ENCODE measurements around the gene SELENOI. TPM values are rescaled to one million over a fixed set of nuclear protein-coding genes. Genes with fewer than 3 reads are reported as not detected.

SELENOI gene
- total and polyA plus RNA-seq, 2 donors (not counting 3 experiments of a cell fraction or from before 2014, with no cell fraction given): 10.8 to 25.3 TPM

DNA sequence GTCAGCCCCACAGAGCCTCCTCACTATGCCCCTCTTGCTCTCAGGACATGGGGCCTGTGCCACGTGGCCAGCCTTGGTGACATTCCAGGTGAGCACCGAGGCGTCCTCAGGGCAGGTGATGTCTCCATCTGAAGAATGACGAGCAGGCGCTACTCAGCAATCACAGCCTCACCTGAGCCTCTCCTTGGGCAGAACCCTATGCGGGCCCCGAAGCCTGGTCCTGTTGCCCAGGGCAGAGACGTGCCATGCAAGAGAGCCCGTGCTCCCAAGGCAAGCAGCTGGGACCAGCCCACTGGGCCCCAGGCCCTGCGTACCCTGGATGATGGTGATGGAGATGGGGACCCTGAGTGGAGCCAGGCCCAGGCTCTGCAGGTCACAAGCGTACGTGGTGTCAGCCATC is 32.5 kb upstream of the SELENOI start:
- FAIRE-seq (no peak), DNase-seq (ENCODE audit: low read depth, low spot score) (no peak)
- Histone ChIP-seq H3K9me1 (replicated peaks; ENCODE audit: control insufficient read depth, extremely low read depth, insufficient read depth, low read length) (no peaks in the 10 kb centered on the region), H2AFZ (ENCODE audit: low read depth, low read length) (no peak overlapping the region), H3K36me3 (ENCODE audit: control insufficient read depth in 2 of 2, extremely low read depth in 1 of 2, insufficient read depth in 2 of 2, low read length in 2 of 2) (no peaks in the 10 kb centered on the region), H3K9ac (replicated peaks; ENCODE audit: extremely low read depth, insufficient read depth, low read length) (no peak overlapping the region), H3K4me3 (replicated peaks in 1 of 3; ENCODE audit: insufficient read depth in 1 of 3, low read depth in 1 of 3, low read length in 3 of 3) (no peak overlapping the region), H3K27me3 (ENCODE audit: control insufficient read depth in 2 of 2, insufficient read depth in 2 of 2, low read length in 2 of 2) (peaks cover 0 to 7% of the 10 kb centered on the region in 2 experiments), H3K9me3 (replicated peaks; ENCODE audit: control insufficient read depth, insufficient read depth, low read length) (no peaks in the 10 kb centered on the region), H3K4me1 (ENCODE audit: control insufficient read depth, extremely low read depth, insufficient read depth, low read length) (no peaks in the 10 kb centered on the region), H4K20me1 (replicated peaks; ENCODE audit: control insufficient read depth, extremely low read depth, insufficient read depth, low read length) (no peaks in the 10 kb centered on the region), H3K4me2 (ENCODE audit: insufficient read depth, low read length) (no peak overlapping the region), H3K27ac (ENCODE audit: insufficient read depth, low read depth, low read length) (no peak overlapping the region), H3K79me2 (ENCODE audit: control insufficient read depth, insufficient read depth, low read length) (no peaks in the 10 kb centered on the region)
- TF ChIP-seq, protein P1, sequence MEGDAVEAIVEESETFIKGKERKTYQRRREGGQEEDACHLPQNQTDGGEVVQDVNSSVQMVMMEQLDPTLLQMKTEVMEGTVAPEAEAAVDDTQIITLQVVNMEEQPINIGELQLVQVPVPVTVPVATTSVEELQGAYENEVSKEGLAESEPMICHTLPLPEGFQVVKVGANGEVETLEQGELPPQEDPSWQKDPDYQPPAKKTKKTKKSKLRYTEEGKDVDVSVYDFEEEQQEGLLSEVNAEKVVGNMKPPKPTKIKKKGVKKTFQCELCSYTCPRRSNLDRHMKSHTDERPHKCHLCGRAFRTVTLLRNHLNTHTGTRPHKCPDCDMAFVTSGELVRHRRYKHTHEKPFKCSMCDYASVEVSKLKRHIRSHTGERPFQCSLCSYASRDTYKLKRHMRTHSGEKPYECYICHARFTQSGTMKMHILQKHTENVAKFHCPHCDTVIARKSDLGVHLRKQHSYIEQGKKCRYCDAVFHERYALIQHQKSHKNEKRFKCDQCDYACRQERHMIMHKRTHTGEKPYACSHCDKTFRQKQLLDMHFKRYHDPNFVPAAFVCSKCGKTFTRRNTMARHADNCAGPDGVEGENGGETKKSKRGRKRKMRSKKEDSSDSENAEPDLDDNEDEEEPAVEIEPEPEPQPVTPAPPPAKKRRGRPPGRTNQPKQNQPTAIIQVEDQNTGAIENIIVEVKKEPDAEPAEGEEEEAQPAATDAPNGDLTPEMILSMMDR (IDR thresholded peaks at IDR 0.05; ENCODE audit: extremely low read depth in 1 of 2, insufficient read depth in 1 of 2, low read depth in 1 of 2, low read length in 2 of 2): no peak
- TF ChIP-seq GATA2 (IDR thresholded peaks at IDR 0.05; ENCODE audit: insufficient read depth, insufficient read length, low read depth, low read length) (no peak), POLR2AphosphoS5 (IDR thresholded peaks at IDR 0.05; ENCODE audit: insufficient read depth, low read depth, low read length) (no peak), EZH2 (IDR thresholded peaks at IDR 0.05; ENCODE audit: borderline replicate concordance, low read depth, low read length, severe bottlenecking) (no peak), MYC (IDR thresholded peaks at IDR 0.05; ENCODE audit: low read depth, low read length) (no peak), FOS (IDR thresholded peaks at IDR 0.05; ENCODE audit: borderline replicate concordance, insufficient read depth, low read length) (no peak), JUN (IDR thresholded peaks at IDR 0.05; ENCODE audit: borderline replicate concordance, insufficient read depth, insufficient read length, low read depth) (no peak), POLR2A (IDR thresholded peaks at IDR 0.05; ENCODE audit: low read depth, low read length) (no peak)
- TF ChIP-seq, protein P2, sequence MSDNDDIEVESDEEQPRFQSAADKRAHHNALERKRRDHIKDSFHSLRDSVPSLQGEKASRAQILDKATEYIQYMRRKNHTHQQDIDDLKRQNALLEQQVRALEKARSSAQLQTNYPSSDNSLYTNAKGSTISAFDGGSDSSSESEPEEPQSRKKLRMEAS (IDR thresholded peaks at IDR 0.05; ENCODE audit: insufficient read depth, insufficient read length): no peak
- ChIA-PET CTCF (interaction anchor here (0.9 kb wide), 1 partner anchor 156 kb away, joined by 3 read pairs; no protein-coding TSS in a partner anchor), POLR2A (no interaction called here)
- BruUV-seq (replicated peaks): no TSS peak
- intact Hi-C loops (cut with micrococcal nuclease): no loop called here
- dilution Hi-C loops (cut with MboI; ENCODE audit: extremely low pct_ligation_motif_present, low sequenced_read_pairs): no loop called here
